Mesothelial cell of epicardium (in vitro differentiated cells): ENCODE results near the gene C16orf89. TPM values are rescaled to one million over a fixed set of nuclear protein-coding genes. Genes with fewer than 3 reads are reported as not detected.
"Not testable (repeated sequence)": the region's sequence is repeated elsewhere in the genome, so short reads cannot be mapped to it uniquely, and the experiment has no call there.

ENCODE experiments used
- DNase-seq, 2 experiments: peaks; one replicate each; pipeline ENCODE4 v3.0.0; 2021; ENCODE audit warnings: low spot score in 2 of 2; ENCODE audit not compliant: unreplicated experiment in 2 of 2
- H3K27ac Mint-ChIP-seq: 2 replicates; pipeline ENCODE4 v1.8.0; 2021; ENCODE audit warnings: mixed read lengths
- H3K27me3 Mint-ChIP-seq: 2 replicates; pipeline ENCODE4 v1.8.0; 2021; ENCODE audit warnings: low read depth, mixed read lengths
- H3K36me3 Mint-ChIP-seq: 2 replicates; pipeline ENCODE4 v1.8.0; 2021; ENCODE audit warnings: mixed read lengths
- H3K4me1 Mint-ChIP-seq: 2 replicates; pipeline ENCODE4 v1.8.0; 2021; ENCODE audit warnings: mixed read lengths
- H3K4me3 Mint-ChIP-seq: 2 replicates; pipeline ENCODE4 v1.8.0; 2021; ENCODE audit warnings: mild to moderate bottlenecking, moderate library complexity, mixed read lengths
- H3K9me3 Mint-ChIP-seq: 2 replicates; pipeline ENCODE4 v1.8.0; 2021; ENCODE audit warnings: mixed read lengths
- CTCF ChIP-seq: fragments of 200-600 bp; sonication (generic); IDR thresholded peaks from one replicate; pipeline ENCODE4 v1.5.0; 2021; ENCODE audit warnings: antibody characterized with exemption; ENCODE audit not compliant: unreplicated experiment
- total RNA-seq: library from RNA; stranded (reverse); gene quantifications from 3 replicates; pipeline ENCODE4 v1.2.1, GENCODE V29; 2021

Gene C16orf89
- total RNA-seq, 1 donor from 2014 or later: 0.87 TPM

DNA sequence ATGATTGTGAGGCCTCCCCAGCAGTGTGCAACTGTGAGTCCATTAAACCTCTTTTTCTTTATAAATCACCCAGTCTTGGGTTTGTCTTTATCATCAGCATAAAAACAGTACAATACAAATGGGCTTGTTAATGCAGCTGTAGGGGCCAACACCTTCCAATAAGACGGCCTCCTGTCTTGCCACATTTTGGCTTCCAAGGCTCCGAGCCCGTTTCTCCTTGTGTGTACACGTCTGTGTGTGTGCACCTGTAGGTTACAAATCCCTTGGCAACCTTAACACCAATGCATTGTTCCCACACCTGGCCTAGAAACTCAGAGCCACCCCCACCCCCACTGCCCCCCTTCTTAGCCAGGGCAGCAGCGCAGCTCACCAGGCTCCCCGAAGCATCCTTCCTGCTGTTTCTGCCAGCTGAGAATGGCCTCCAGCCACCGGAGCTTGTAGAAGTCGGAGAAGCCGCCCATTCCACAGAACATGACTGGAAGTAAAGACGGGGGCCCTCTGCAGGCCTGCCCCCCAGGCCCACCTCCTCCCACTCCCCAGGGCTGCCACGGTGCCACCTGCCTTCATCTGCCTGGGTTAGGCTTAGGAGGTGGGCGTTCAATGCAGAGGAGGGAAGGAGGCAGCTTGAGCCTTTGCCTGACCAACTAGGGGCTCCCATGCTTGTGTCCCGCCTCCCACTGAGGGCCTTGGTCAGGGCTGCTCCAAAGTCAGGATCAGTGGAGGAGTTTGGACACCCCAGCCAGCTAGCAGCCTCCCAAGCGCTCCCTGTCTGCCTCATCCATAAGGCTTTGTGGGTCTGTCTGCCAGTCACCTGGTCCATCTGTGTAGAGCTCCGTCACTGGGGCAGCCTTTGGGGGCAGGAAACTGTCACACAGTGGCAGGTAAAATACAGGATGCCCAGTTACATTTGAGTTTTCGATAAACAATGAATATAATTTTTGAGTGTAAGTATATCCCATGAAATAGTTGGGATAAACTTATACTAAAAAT, 10.6 kb downstream of the C16orf89 start:
- no peaks in the 10 kb centered on the region for H3K4me1 Mint-ChIP-seq
- H3K4me3 Mint-ChIP-seq: no peak overlapping the region
- DNase-seq: no peak
- H3K9me3 Mint-ChIP-seq: peaks cover 8% of the 10 kb centered on the region
- H3K27ac Mint-ChIP-seq: no peak overlapping the region
- H3K36me3 Mint-ChIP-seq: no peaks in the 10 kb centered on the region
- TF ChIP-seq CTCF: no peak
- peaks cover 16% of the 10 kb centered on the region for H3K27me3 Mint-ChIP-seq

- TF ChIP-seq CTCF: no peak
- H3K4me3 Mint-ChIP-seq: no peak overlapping the region
- no peak overlapping the region for H3K27ac Mint-ChIP-seq
- H3K36me3 Mint-ChIP-seq: no peaks in the 10 kb centered on the region
- no peaks in the 10 kb centered on the region for H3K4me1 Mint-ChIP-seq
- peaks cover 41% of the 10 kb centered on the region for H3K27me3 Mint-ChIP-seq
- peaks cover 12% of the 10 kb centered on the region for H3K9me3 Mint-ChIP-seq
- no peak for DNase-seq
These were observed 18.8 kb downstream of the C16orf89 start for GRCh38 chr16:5046914-5047313.

DNA sequence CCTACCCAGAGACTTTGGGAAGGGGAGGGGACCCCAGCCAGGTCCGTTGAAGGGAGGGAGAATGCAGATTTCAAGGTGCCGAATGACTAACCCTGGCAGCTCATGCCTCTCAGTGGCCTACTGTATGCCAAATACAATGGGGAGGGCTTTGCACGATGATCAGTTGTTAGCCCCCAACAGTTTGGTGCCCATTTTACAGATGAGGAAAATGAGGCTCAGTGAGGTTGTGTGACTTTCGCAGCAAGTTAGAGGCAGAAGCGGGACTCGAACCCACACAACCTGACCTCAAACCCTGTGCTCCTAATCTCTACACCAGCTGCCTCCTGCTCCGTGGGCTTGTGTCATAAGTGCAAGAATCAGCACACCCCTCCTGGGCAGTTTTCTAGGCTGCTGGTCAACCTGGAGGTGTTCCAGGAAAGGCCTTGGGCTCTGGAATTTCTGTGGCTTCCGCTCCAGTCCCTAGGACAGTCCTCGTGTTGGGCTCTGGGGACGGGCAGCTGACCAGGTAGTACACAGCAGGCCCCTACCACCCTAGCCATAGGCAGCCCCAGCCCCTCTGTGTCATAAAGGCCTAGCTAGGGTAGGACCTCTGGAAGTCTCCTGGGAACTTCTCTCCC, 20.1 kb downstream of the C16orf89 start:
- Mint-ChIP-seq H3K9me3 (peaks cover 7% of the 10 kb centered on the region), H3K4me3 (no peak overlapping the region), H3K27ac (no peak overlapping the region), H3K27me3 (peaks cover 45% of the 10 kb centered on the region), H3K36me3 (no peaks in the 10 kb centered on the region), H3K4me1 (no peaks in the 10 kb centered on the region)
- no peak for DNase-seq
- no peak for TF ChIP-seq CTCF

DNA sequence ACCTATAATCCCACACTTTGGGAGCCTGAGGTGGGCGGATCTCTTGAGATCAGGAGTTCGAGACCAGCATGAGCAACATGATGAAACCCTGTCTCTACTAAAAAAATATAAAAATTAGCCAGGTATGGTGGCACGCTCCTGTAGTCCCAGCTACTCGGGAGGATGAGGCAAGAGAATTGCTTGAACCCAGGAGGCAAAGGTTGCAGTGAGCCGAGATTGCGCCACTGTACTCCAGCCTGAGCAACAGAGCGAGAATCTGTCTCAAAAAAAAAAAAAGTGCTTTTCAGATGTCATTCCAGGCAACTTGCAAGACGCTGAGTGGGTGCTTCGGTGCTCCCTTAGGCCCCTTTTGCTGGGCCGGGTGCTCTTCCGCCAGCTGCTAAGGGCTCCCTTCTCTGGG, 21.2 kb downstream of the C16orf89 start:
- H3K27me3 Mint-ChIP-seq: peaks cover 41% of the 10 kb centered on the region
- not testable (repeated sequence) for H3K27ac Mint-ChIP-seq, DNase-seq, H3K36me3 Mint-ChIP-seq, H3K9me3 Mint-ChIP-seq, H3K4me3 Mint-ChIP-seq, H3K4me1 Mint-ChIP-seq

GRCh38 chr16:5044011-5044540, 21.7 kb downstream of the C16orf89 start:
- no peak for DNase-seq
- Mint-ChIP-seq H3K27ac (no peak overlapping the region), H3K27me3 (peaks cover 37% of the 10 kb centered on the region), H3K4me1 (no peaks in the 10 kb centered on the region), H3K9me3 (peaks cover 4% of the 10 kb centered on the region), H3K4me3 (no peak overlapping the region), H3K36me3 (no peaks in the 10 kb centered on the region)
- TF ChIP-seq CTCF: no peak

DNA sequence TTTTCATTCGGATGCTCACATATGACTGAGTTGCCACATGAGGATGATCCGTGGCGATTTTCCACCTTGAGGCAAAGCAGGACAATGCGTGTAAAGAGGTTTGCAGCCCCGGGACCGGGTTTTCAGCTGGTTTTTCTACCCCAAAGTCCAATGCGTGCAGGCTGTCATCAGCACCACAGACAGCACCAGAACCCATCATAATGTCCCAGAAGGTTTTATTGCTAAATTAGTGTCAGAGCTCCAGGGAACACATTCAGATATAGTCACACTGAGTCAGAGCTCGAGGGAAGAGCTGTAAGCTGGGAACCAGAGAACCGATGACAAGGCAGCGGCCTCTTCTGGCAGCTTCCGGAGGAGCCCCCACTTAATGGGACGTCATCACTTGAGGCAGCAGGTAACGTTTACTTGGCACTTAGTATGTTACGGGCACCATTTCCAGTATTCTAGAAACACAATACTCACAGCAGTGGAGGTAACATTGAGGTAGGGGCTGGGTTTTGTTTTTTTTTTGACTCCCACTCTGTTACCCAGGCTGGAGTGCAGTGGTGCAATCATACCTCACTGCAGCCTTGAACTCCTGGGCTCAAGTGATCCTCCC, 23.1 kb downstream of the C16orf89 start:
- H3K4me3 Mint-ChIP-seq: no peak overlapping the region
- H3K27ac Mint-ChIP-seq: no peak overlapping the region
- no peaks in the 10 kb centered on the region for H3K9me3 Mint-ChIP-seq
- no peaks in the 10 kb centered on the region for H3K36me3 Mint-ChIP-seq
- no peak for TF ChIP-seq CTCF
- H3K4me1 Mint-ChIP-seq: no peaks in the 10 kb centered on the region
- no peak for DNase-seq
- H3K27me3 Mint-ChIP-seq: peaks cover 31% of the 10 kb centered on the region
